NCI-H1048 (cell line): Measurements from ENCODE around the gene ADCY1.

Experiments
- DNase-seq: peaks from one replicate; lab custom pipeline; 2025; lab: John Stamatoyannopoulos, UW

Gene ADCY1

DNA sequence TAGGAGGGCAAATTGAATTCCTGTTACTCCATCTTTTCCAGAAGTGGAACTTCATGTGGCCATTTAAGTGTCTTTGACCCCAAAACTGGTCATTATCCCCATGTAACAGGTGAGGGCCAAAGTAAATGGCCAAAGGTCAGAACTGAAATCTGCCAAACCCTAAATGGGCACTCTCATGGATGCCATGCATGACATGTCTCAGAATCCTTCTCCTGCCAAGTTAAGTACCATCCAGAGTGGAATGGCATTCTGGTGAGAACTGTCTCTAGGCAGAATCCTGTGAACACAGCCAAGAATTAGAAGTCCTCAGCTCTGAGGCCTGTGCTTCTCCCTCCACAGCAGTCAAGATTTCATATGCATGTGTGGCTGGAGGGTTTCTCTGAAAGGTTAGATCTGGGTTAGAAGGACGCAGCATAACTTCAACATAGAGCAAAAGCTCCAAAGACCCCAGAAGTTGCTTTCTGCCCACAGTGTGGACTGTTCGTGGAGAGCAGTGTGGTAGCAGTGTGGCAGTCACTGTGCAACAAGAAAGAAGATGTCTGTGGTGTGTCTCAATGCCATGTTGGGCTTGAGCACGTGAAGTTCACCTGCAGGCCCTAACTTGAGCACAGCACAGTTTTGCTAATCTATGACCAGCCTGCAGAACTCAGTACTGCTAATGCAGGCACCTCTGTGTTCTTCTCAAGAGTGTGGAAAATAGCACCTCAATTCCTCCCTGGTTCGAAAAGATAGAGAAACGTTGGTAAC is 121.3 kb downstream of the ADCY1 start:
- no peak for DNase-seq

DNA sequence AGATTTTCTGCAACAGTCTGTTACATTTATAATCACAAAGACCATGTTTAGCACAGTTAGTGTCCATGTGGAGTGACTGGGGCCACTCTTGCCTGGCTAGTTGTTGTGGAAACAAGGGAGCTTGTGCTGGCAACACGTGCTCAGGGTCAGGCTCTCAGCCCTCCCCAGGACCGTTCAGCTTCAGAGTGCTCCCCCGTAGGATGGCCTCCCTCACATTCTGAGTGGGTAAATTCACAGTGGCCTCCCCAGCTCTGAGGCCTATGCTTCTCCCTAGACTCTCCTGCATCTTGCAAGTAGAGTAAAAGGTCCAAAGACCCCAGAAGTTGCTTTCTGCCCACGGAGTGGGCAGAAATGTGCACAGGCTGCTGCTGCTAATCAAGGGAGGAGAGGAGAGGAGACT is 122.3 kb downstream of the ADCY1 start:
- DNase-seq, result no peak

DNA sequence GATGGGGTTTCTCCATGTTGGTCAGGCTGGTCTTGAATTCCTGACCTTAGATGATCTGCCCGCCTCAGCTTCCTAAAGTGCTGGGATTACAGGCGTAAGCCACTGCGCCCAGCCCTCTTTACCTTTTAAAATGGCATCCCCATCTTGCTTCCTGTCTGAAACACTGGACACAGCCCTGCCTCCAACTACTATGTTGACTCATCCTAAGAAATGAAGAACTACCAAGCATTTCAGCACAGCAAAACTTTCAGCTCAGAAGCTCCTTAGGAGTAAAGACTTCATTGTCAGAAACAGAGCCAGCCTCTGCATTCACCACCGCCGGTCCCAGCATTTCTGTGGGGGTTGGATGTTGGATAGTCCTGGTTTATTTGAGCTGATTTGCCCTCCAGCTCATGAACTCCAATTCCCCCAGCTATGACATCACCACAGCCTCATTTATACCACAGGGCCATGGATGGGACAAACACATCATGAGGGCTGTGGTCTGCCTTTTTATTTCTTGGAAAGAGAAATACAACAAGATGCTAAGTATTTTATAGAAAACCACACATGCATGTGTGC is 123.5 kb downstream of the ADCY1 start:
- DNase-seq, result no peak

DNA sequence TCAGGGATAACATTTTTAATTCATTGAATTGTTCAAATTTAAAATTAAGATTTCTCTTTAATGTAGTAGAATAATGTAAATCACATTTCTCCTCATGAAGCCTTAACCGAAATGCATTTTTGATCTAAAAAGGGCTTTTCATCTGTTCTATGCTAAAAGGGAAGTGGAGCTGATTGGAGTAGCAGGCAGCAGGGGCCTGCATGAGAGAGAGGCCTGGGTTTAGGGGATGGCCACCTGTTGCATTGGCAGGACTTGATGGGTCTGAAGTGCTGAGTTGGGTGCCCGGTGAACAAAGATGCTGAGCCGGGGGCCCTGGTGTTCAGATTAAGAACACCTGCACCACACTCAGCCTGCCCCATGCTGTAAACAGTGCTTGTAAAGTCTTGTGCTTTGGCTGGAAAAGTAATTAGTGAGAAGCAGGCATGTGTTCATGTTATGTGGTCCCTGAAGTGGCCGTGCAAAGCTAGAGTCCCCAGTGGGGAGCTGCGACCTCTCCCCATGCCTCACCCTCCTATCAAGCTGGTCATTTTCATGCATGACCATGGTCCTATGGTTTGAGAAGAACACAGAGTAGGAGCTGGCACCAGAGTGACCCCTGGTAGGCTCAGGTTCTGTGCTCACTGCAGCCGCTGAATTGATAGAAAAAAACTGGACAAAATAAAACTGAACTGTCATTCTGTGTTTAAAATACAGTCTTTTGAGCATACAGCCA is 124.3 kb downstream of the ADCY1 start:
- DNase-seq, result no peak

DNA sequence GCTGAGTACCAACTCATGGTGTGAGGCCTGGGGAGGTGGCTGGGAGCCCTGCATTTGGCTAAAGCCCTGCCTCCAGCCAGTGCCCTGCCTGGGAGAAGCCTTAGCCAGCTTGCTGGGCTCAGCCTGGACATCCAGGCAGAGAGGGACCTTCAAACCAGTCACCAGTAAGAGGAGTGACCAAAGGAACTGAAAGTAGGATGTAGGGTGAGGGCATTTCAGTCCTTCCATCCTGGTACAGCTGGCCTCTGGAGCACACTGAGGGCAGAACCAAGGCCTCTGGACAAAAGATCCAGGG is 124.8 kb downstream of the ADCY1 start:
- no peak for DNase-seq

DNA sequence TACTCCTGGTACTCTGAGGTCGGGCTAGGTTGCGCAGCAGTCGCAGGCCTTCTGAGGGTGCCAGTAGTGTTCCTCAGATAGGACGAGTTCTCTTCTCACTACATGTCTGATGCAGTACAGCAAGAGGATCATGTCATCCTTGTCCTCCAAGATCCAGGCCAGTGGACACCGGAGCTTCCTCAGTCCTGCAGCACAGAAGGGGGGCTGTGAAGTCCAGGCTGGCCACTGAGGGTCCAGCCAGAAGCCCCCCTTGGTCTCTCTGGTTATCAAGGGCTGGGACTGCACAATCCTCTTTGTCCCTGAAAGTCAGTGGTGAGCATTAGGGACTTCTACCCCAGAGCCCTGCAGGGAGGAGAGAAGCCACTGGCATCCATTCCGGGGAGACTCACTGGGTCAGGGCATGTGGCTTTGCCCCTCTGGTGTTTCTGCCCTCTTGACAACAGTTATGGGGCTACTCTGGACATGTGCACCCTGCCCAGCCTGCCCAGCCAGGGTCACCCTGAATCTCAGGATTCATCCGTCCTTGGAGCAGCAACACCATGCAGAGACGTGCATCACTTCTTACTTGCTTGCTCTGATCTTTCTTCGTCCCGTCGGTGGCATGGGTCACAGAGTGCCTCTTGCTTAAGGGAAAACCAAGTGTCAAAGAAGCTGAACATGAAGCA is 125.7 kb downstream of the ADCY1 start:
- DNase-seq, result no peak

DNA sequence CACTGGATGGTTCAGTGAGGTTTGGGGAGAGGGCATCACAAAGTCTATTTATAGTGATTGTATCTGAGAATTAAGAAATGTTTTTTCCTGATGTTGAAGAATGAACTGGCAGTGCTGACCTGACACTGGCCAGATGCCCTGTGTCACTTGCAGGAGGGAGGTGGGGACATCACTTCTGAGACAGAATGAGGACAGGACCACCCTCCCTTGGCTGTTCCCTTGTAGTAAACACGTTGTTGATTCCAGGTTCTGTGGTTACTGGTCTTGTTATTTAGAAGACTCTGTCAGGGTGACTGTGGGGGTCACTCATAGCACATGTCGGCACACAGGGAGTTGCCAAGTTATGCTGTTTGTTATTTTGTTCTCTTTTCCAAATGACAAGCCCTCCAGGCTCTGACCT is 126.4 kb downstream of the ADCY1 start:
- DNase-seq, result no peak

DNA sequence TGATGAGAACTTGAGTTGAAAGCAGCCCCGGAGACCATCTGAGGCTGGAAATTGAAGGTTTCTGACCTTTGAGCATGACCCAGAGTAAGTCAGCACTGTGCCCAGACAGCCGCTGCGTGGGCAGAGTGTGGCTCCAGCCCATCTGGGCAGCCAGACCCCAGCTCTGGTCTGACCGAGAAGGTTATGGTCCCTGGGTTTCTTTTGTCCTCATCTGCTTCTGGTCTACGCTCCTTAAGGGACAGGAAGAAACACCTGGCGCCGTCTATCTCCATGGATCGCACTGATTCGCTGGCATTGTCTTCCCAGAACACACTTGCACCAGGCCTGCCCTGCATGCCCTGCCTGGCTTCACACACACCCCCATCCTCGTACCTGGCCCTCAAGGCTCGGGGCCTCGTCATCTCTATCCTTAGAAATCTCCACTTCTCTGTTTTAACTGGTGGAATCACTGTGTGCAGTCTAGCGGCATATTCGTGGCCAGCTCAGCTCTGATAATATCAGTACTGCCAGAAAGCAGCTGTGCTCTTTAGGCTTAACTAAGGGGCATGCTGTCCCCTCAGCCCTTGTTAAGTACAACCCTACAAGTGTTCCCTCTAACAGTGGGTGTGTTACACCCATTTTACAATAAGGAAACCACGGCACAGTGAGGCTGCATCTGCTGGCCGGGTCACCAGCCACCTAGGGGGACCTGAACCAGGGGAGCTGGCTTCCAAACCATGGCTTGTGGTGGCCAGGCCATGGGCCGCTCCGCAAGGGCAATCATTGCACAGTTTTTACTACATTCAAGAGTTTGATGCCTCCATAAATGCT is 127.7 kb downstream of the ADCY1 start:
- DNase-seq, result no peak

DNA sequence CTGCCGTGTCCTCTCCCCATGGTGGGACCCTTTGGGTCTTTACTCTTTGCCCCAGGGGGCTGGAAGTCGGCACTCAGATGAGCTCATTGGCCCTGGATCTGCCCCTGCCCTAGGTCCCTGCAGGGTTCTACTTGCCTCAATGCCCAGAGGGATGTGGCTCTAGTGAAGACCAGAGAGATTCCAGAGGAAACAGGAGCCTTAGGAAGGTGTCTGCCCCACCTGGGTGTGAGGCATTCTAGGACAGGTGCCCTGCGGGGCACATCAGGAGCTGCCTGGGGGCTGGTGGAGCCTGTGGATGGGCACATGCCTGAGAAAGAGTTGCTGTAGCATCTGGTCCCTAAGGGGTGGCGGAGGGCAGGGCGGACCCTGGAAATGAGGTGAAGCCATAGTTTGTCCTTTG is 128.6 kb downstream of the ADCY1 start:
- DNase-seq, result no peak

DNA sequence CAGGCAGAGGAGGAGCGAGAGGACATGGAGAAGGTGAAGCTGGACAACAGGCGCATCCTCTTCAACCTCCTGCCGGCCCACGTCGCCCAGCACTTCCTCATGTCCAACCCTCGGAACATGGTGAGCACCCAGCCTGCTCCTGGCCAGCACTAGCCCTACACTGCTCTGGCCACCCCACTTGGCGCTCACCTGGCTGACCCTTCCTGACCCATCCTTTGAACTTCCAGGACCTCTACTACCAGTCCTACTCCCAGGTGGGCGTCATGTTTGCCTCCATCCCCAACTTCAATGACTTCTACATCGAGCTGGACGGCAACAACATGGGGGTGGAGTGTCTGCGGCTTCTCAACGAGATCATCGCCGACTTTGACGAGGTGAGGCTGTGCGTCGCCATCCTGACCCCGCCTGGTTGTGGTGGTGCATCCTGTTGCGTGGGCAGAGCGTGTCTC is 129.2 kb downstream of the ADCY1 start:
- no peak for DNase-seq

DNA sequence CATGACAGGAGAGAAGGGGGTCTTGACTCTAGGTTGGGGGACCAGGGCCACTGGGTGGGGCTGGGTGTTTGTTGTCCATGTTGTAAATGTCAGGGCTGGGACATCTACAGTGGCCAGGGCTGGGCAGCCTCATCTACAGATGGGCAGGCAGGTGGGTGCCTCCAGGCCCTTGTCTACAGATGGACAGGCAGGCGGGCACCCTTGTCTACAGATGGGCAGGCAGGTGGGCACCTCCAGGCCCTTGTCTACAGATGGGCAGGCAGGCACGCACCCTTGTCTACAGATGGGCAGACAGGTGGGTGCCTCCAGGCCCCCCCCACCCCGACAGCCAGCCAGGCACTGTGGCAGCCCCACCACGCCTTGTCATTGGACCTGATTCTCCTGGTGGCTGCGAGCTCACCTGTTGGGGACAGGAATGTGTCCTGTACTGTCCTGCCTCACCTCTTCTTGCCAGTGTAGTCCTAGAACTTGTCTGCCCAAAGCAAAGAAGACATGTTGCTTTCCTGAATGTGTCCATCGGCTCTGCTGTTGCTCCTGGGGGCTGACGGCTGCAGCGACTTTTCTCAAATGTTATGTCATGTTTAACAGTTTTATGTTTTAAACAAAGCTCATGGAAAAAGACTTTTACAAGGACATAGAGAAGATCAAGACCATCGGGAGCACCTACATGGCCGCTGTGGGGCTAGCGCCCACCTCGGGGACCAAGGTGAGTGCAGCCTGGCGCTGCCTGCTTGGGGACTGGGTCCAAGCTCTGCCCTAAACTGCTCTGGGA is 129.9 kb downstream of the ADCY1 start:
- no peak for DNase-seq

DNA sequence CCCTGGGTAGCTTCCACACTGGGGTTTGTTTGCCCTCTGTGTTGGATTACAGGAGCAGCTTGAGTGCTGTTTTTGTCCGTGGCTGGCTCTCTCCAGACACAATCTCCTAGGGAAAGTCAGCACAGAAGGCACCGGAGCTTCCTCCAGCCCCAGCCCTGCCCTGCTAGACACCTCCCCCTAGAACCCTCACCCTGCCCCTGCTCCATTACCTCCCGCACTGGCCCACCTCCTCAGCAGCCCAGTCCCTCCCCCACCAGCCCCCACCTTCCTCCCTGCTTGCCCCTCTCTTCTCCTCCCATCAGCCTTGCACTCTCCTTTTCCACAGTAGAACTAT is 130.5 kb downstream of the ADCY1 start:
- no peak for DNase-seq

DNA sequence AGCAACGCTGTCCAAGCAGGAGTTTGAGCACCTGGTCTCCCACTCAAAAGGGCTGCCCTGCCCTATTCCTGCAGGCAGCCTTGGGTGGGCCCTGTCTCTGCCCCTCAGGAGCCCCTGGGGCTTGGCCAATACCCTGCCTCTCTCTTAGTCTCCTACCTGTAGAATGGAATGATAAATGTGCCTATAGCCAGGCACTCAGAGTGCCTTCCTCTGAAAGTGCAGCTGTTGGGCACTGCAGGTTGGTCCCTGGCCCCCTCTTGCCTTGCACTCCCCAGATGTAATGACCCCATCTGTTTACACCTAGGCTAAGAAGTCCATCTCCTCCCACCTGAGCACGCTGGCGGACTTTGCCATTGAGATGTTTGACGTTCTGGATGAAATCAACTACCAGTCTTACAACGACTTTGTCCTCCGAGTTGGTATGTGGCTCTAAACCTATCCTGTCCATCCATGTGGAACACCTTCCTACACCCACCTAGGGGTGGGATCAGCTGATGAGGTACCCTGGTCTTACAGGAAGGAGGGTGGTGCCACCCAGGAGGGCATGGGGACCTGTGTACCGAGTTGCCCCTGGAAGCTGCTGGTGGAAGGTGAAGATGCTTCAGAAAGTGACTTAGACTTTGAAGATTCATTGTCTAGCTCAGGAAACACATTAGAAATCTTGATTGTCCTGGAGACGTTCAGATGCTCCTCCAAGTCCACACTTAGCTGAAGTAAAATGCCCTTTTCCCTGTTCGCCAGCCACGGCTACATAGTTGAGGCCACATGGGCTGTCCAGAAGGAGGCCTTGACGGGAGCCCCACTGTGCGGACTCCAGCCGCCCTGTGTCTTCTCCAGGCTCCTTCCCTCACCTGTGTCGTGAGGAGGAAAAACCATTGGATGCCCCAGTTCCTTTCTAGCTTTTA is 134.1 kb downstream of the ADCY1 start:
- no peak for DNase-seq

DNA sequence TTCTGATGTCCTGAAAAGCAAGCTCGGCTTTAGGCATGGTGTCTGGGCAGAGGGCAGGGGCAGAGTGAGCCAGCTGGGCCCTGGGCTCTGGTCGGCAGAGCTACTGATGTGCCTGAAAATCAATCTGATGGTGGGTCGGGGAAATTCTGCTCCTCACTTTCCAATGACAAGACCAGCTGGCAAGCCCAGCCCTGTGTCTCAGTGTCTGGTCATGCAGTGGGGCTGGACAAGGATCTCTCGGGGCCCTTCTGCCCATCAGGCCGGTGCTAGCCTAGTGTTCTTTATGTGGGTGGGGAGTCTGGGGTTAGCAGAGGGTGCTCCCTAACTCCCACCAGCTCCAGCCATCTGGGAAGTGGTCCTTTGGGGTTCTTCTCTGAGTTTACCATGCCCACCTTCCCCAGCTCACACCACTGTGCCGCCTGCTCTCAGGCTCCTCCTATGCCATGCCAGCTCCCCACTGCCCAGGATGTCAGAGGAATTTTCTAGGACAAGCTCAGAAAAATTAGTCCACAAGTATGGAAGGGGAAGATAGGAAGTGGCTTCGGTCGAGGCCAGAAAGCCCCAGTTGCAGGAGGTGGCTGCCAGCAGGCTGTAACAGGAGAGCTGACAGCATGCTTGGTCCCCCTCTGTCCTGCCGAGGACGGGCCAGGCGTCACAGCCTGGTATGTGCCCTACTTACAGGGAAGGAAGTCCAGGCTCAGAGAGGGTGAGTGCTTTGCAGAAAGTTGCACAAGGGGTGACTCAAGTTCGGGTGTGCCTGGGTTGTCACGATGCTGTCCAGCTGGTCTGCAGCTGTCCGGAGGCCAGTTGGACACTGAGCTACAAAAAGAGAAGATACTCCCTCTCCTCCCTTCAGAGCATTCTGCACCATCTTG is 135.2 kb downstream of the ADCY1 start:
- no peak for DNase-seq

DNA sequence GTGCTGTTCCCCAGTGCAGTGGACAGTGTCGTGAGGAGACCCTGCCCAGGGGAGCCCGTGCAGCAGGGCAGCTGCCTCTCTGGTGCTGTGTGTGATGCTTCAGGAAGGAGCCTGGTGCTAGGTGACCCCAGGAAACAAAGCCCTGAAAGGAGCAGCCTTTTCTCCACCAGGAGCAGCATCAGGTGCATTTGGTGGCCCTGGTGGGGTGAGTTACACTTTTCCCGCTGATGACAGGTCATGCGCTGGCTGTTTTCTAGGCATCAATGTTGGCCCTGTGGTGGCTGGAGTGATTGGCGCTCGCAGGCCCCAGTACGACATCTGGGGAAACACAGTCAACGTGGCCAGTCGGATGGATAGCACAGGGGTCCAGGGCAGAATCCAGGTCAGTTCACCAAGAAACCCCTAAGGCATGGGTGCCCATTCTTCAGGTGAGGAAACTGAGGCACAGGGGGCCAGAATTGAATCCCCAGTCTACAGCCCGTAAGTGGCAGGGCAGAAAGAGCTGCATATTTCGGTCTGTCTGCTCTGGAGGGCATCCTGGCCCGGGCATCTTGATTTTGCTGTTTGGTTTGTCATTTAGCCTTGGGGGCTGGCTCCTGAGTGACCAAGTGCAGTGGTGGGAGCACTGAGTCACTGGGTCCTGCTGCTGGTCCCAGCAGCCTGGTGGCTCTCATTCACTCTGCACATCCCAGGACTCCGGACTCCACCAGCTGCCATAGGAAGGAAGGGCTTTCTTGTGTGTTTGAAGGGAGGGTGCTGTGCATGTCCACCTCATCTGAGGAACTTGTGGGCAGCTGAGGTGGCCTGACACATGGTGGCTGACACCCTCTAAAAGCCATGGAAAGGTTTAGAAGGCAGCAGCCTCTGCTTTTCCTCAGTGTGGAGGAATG is 136.3 kb downstream of the ADCY1 start:
- DNase-seq, result no peak

DNA sequence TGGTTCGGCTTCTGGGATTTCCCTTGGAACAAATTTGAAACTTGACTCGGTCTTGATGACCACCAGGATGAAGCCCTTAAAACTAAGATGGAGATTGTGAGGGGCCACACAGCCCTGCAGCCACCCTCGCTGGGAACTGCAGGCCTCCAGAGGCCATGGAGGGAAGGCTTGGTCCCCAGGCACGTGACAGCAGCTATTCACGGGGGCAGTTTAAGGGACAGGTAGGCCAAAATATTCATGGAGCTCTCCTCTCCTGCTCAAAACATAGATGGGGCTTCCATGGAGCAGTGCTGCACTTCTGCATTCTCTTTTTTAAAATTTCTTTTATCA is 137.0 kb downstream of the ADCY1 start:
- DNase-seq, result no peak

DNA sequence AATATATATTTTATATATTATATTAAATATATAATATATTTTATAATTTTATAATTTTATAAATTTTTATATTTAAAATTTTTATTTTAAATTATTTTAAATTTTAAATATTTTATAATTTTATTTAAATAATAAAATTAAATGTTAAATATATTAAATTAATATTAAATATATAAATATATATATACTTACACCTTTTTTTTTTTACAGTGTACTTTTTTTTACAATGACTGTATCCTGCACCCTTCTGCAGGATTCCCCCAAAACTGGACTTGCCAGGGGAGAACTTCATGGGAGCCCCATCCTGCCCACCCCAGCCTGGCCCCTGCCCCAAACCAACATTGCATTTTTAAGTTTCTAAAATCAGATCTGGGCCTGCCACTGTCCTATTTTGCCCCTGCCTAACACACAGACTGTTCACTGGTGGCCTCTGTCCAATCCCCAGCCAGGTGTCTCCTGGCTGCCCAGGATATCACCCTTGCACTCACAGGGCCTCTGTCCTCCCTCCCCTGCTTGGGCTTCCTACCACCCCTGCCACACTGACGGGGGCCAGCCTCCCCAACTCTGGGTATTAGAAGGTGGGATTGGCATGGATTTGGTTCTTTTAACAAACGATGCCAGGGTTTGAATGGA is 138.0 kb downstream of the ADCY1 start:
- no peak for DNase-seq
